ENCODE measurements around the gene IGF2R. TPM values are rescaled to one million over a fixed set of nuclear protein-coding genes. Genes with fewer than 3 reads are reported as not detected.

Gene IGF2R
- total and polyA plus RNA-seq, 2 donors (not counting 1 experiment from before 2014, with no cell fraction given), result 9.5 to 53.3 TPM

DNA sequence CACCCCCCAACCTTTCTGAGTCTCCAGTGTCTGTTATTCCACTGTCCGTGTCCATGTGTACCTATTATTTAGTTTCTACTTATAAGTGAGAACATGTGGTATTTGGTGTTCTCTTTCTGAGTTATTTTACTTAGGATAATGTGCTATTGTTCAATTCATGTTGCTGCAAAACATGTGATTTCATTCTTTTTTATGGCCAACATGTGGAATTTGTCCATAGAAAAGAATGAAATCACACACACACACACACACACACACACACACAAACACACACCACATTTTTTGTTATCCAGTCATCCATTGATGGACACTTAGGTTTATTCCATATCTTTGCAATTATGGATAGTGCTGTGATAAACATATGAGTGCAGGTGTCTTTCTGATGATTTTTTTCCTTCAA, 23.5 kb downstream of the IGF2R start:
- Mint-ChIP-seq H3K9me3 (ENCODE audit: insufficient read depth) (peaks cover 7% of the 10 kb centered on the region), H3K4me3 (no peak overlapping the region), H3K27me3 (no peaks in the 10 kb centered on the region), H3K4me1 (peaks cover 32% of the 10 kb centered on the region), H3K27ac (no peak overlapping the region)
- intact Hi-C loops (cut with micrococcal nuclease), result no loop called here
- ChIA-PET POLR2A (no interaction called here), CTCF (no interaction called here)
- H3K36me3 ChIP-seq (replicated peaks in 1 of 2; ENCODE audit: control extremely low read depth in 1 of 2, control insufficient read depth in 1 of 2, extremely low read depth in 1 of 2, insufficient read depth in 2 of 2, low read length in 1 of 2), result peaks cover 8 to 26% of the 10 kb centered on the region in 2 experiments
- no peak for DNase-seq
- peaks cover 2 to 4% (median 2%) of the 10 kb centered on the region in 3 donors for H3K9me3 ChIP-seq (ENCODE audit: control extremely low read depth in 1 of 3, control insufficient read depth in 2 of 3, insufficient read depth in 1 of 3, low read length in 2 of 3)
- H3K4me1 ChIP-seq (ENCODE audit: control insufficient read depth in 2 of 2, insufficient read depth in 2 of 2, low read length in 2 of 2), result peaks cover 11 to 16% of the 10 kb centered on the region in 2 donors
- H3K4me3 ChIP-seq (ENCODE audit: control extremely low read depth in 1 of 5, extremely low read depth in 1 of 5, insufficient read depth in 1 of 5, low read depth in 2 of 5, low read length in 4 of 5), result no peak overlapping the region
- ATAC-seq (ENCODE audit: low read depth), result no peak
- H2AFZ ChIP-seq (ENCODE audit: insufficient read depth, low read depth, low read length, poor library complexity, severe bottlenecking), result no peak overlapping the region
- no peak overlapping the region for H3K4me2 ChIP-seq (replicated peaks; ENCODE audit: low read depth, low read length, poor library complexity, severe bottlenecking)
- peaks cover 58% of the 10 kb centered on the region for H4K20me1 ChIP-seq (ENCODE audit: control insufficient read depth, insufficient read depth, low read length, poor library complexity, severe bottlenecking)
- no CpG with 5 or more reads among the region's 1 CpG for WGBS (ENCODE audit: insufficient coverage)
- no peak overlapping the region for H3K27ac ChIP-seq (ENCODE audit: low read length in 2 of 2)
- no peaks in the 10 kb centered on the region for H3K27me3 ChIP-seq (replicated peaks in 1 of 4; ENCODE audit: control extremely low read depth in 1 of 4, control insufficient read depth in 3 of 4, insufficient read depth in 4 of 4, low read length in 3 of 4)
- no peak overlapping the region for H3K9ac ChIP-seq (ENCODE audit: low read length)
- peaks cover 94% of the 10 kb centered on the region for H3K79me2 ChIP-seq (ENCODE audit: control insufficient read depth, insufficient read depth, low read length)
- TF ChIP-seq, protein P1, sequence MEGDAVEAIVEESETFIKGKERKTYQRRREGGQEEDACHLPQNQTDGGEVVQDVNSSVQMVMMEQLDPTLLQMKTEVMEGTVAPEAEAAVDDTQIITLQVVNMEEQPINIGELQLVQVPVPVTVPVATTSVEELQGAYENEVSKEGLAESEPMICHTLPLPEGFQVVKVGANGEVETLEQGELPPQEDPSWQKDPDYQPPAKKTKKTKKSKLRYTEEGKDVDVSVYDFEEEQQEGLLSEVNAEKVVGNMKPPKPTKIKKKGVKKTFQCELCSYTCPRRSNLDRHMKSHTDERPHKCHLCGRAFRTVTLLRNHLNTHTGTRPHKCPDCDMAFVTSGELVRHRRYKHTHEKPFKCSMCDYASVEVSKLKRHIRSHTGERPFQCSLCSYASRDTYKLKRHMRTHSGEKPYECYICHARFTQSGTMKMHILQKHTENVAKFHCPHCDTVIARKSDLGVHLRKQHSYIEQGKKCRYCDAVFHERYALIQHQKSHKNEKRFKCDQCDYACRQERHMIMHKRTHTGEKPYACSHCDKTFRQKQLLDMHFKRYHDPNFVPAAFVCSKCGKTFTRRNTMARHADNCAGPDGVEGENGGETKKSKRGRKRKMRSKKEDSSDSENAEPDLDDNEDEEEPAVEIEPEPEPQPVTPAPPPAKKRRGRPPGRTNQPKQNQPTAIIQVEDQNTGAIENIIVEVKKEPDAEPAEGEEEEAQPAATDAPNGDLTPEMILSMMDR (IDR thresholded peaks at IDR 0.05), result no peak
- TF ChIP-seq EZH2 (IDR thresholded peaks at IDR 0.05; ENCODE audit: borderline replicate concordance, insufficient read depth, low read depth, low read length, poor library complexity, severe bottlenecking), result no peak

DNA sequence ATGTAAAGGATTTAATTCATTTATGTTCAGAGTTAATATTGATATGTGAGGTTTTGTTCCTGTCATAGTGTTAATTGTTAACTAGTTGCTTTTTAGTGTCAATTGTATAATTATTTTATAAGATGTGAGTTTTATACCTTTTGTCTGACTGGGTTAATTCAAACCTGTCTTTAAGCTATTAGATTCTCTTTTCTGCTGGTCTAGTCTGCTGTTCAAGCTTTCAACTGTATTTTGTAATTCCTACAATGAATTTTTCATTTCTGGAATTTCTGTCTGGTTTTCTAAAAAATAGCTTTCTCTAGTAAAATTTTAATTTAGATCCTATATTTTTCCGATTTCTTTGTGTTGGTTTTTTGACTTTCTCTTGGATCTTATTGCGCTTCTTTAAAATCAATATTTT, 26.5 kb downstream of the IGF2R start:
- Mint-ChIP-seq H3K4me1 (peaks cover 16% of the 10 kb centered on the region), H3K27me3 (no peaks in the 10 kb centered on the region), H3K9me3 (ENCODE audit: insufficient read depth) (peaks cover 7% of the 10 kb centered on the region), H3K4me3 (no peak overlapping the region), H3K27ac (no peak overlapping the region)
- H2AFZ ChIP-seq (ENCODE audit: insufficient read depth, low read depth, low read length, poor library complexity, severe bottlenecking), result no peak overlapping the region
- no peak overlapping the region for H3K4me2 ChIP-seq (replicated peaks; ENCODE audit: low read depth, low read length, poor library complexity, severe bottlenecking)
- no peak overlapping the region for H3K9ac ChIP-seq (ENCODE audit: low read length)
- peaks cover 2 to 4% (median 2%) of the 10 kb centered on the region in 3 donors for H3K9me3 ChIP-seq (ENCODE audit: control extremely low read depth in 1 of 3, control insufficient read depth in 2 of 3, insufficient read depth in 1 of 3, low read length in 2 of 3)
- WGBS (ENCODE audit: insufficient coverage), result no CpG with 5 or more reads among the region's 2 CpGs
- peaks cover 8 to 34% of the 10 kb centered on the region in 2 experiments for H3K36me3 ChIP-seq (replicated peaks in 1 of 2; ENCODE audit: control extremely low read depth in 1 of 2, control insufficient read depth in 1 of 2, extremely low read depth in 1 of 2, insufficient read depth in 2 of 2, low read length in 1 of 2)
- peaks cover 94% of the 10 kb centered on the region for H3K79me2 ChIP-seq (ENCODE audit: control insufficient read depth, insufficient read depth, low read length)
- H3K27me3 ChIP-seq (replicated peaks in 1 of 4; ENCODE audit: control extremely low read depth in 1 of 4, control insufficient read depth in 3 of 4, insufficient read depth in 4 of 4, low read length in 3 of 4), result no peaks in the 10 kb centered on the region
- peaks cover 49% of the 10 kb centered on the region for H4K20me1 ChIP-seq (ENCODE audit: control insufficient read depth, insufficient read depth, low read length, poor library complexity, severe bottlenecking)
- no peaks in the 10 kb centered on the region for H3K4me1 ChIP-seq (ENCODE audit: control insufficient read depth in 2 of 2, insufficient read depth in 2 of 2, low read length in 2 of 2)
- intact Hi-C loops (cut with micrococcal nuclease), result loop anchor here (2.0 kb wide), 1 partner anchor 17 kb away; no protein-coding TSS in a partner anchor
- no peak overlapping the region for H3K27ac ChIP-seq (ENCODE audit: low read length in 2 of 2)
- H3K4me3 ChIP-seq (ENCODE audit: control extremely low read depth in 1 of 5, extremely low read depth in 1 of 5, insufficient read depth in 1 of 5, low read depth in 2 of 5, low read length in 4 of 5), result no peak overlapping the region
- no peak for ATAC-seq (ENCODE audit: low read depth)
- no peak for DNase-seq
- POLR2A ChIA-PET, result no interaction called here
- TF ChIP-seq, protein P1 (IDR thresholded peaks at IDR 0.05), result no peak
- no peak for TF ChIP-seq EZH2 (IDR thresholded peaks at IDR 0.05; ENCODE audit: borderline replicate concordance, insufficient read depth, low read depth, low read length, poor library complexity, severe bottlenecking)
- CTCF ChIA-PET, result no interaction called here
